ENCODE measurements around the gene GNAL.

The GNAL gene

DNA sequence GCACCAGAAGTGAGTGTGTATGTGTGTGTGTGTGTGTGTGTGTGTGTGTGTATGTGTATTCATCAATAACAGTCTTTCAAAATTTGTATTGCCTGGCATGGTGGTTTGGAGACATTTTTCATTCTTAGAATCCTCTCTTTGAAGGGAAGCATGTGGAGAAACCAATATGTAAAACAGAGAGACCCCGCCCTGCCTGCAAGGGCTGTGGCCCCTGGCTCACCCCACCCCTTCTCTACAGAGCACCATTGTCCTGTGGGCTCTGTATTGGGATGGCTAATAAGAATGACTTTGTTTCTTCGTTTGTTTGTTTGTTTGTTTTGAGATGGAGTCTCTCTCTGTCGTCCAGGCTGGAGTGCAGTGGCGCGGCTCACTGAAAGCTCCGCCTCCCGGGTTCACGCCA lies 65.9 kb downstream of the GNAL start:
- no peak for FAIRE-seq

DNA sequence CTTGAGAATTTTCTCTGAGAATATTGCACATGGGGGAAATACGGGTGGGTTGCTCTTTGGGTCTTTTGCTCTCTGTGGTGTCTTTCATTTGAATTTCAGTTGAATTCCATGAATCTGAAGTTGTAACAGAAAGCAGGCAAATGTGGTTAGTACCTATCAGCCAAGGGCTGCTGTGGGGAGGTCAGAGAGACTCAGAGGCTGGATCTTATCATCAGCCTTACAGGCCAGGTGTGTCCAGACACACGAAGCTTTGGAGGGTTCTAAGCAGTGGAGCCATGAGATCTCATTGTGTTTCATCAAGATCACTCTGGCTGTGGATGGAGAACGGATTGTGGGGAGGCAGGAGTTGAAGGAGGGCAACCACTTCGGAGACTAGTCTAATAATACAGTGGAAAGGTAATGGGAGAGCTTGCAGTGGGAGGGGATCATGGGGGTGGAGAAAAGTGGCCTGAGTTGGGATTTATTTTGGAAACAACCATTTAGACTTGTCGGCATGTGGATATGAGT lies 68.1 kb downstream of the GNAL start:
- FAIRE-seq: no peak
- no peak for DNase-seq (ENCODE audit: extremely low spot score, insufficient read length, low read depth)

More for the DNA sequence above, 65.9 kb downstream of the GNAL start:
- no peak for DNase-seq (ENCODE audit: extremely low spot score, insufficient read length, low read depth)

DNA sequence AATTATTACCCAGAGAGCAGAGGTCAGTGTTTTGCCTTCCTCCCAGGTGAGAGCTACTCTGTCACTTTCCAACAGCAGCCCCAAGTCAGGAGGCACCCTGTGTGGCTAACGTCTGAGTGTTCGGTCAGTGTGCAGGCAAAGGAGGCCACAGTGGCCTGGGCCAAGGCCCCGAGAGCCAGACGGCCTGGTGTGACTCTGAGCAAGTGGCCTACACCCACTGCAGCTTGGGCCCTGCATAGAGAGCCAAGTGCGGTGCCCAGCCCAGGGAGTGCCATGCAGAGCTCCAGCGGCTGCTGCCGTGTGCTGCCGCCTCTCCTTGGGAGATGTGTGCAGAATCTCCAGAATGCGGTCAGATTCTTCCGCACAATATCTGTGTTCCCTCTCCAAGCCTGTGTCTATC lies 70.4 kb downstream of the GNAL start:
- DNase-seq (ENCODE audit: extremely low spot score, insufficient read length, low read depth) (no peak), FAIRE-seq (no peak)

DNA sequence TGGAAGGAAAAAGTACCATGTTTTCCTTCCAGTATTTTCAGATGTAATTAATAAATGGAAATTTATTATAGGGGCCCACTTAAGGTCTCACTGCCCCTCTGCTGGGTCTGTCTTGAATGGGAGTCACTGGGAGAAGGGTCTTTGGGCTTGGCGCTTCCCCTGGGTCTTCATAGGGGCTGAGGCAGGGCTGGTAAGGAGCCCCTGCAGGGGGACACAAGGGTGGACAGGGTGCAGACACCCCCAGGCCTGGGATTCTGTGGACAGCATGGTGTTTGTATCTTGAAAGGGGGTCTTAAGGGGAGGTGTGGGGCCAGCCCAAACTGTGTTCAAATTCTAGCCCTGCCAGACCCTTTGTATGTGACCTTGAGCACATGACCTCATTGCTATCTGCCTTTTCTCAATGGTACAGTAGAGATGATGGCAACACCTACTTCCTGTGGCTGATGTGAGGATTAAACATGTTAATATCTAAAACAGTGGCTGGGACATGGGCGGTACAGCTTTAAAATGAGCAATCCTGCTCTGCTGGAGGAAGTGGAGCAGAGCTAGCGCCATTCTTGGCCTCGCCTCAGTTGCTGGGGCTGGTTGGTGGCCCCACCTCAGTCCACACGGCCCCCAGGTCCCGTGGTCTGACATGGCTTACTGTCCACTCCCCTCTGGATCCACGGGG lies 71.6 kb downstream of the GNAL start:
- no peak for DNase-seq (ENCODE audit: extremely low spot score, insufficient read length, low read depth)
- FAIRE-seq: no peak

DNA sequence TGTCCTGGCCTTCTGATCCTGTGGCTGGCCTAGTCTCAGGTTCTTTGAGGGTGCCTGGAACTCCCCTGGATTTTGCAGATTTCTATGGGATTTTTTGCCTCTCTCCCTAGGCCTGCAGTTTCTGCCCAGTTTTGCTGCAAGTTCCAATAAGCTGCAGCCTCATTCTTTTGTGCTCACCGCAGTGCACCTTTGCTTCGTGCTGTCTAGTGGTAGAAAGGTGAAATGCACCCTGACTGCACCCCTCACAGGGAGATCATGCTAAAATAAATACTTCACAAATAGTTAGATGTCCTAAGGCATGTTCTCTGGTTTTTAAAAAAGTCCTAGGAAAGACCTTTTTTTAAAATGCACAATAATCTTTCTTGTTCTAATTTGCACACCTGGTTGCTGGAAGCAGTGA lies 72.5 kb downstream of the GNAL start:
- no peak for DNase-seq (ENCODE audit: extremely low spot score, insufficient read length, low read depth)
- no peak for FAIRE-seq

DNA sequence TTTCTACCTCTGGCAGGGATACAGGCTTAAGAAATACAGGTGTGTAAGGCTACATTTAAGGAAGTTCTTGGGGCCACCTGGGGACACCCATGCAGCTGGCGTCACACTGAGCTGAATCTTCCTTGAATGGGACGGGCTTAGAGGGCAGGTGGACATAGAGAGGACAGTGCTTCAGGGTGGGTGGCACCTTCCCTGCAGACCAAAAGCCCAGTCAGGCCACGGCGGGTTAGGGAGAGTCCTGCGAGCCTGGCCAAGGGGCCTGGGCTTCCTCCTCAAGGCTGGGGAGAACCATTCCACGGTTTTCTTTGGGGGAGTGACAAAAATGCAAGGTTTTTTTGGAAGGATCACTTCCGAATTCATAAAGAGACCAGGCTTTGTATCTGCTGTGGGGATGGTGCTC lies 73.4 kb downstream of the GNAL start:
- FAIRE-seq (no peak), DNase-seq (ENCODE audit: extremely low spot score, insufficient read length, low read depth) (no peak)

DNA sequence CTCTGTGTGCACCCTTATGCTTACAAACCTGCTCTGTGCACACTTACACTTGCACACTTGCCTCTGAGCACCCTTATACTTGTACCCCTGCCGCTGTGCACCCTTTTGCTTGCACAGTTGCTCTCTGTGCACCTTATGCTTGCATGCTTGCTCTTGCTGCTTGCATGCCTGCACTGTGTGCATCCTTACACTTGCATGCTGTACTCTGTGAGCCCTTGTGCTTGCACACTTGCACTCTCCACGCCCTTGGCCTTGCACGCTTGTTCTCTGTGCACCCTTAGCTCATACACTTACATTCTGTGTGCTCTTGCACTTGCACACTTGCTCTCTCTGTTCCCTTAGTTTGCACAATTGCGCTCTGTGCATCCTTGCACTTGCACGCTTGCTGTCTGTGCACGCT lies 78.3 kb downstream of the GNAL start:
- DNase-seq (ENCODE audit: extremely low spot score, insufficient read length, low read depth) (no peak), FAIRE-seq (no peak)

DNA sequence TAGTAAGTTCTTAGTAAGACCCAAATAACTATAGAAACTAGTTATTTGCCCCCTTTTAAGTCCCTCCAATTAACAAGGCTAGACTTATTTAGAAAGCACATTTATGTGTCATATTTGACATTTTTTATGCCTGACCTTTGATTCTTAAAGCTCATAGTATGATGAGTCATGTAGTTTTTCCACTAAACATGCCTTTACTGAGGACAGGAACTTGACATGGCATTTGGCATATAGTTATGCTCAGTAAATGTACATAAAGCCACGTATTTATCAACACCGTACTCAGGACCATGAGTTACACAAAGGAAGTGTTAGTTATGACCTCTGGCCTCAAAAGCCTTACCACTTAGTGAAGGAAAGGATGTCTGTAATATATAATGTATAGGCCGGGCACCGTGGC lies 78.9 kb downstream of the GNAL start:
- DNase-seq (ENCODE audit: extremely low spot score, insufficient read length, low read depth) (no peak), FAIRE-seq (no peak)

DNA sequence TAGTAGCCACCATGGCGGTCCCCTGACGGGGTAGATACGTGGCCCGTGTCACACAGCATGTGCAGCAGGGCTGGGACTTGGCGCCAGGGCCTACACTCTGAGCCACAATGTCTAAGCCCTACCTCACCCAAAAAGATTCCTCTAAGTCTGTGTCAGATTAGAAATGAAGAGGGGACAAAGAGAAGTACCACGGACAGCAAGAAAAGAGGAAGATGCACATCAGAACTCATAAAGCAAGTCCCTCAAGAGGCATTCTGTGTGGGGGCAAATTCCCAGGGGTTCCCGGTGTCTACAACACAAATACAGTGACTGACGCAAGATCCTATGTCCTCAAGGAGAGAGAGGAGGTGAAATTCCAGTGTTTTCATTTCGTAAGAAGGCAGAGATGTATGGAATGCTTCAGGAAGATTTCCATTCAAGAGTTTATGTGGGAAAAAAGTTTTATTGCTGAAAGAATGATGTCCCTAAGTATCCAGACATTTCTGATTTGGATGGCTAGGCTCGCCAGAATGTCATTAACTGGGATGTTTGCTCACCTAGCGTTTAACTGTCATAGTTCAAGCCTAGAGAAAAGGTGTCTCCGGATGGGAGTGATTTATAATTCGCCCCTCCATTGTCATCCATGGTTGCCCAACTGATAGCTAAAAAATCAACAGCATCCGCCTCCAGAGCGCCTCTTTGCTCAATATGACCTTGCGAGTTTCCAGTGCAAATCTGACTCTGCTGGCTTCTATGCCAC lies 86.5 kb downstream of the GNAL start:
- FAIRE-seq: no peak
- DNase-seq (ENCODE audit: extremely low spot score, insufficient read length, low read depth): no peak

DNA sequence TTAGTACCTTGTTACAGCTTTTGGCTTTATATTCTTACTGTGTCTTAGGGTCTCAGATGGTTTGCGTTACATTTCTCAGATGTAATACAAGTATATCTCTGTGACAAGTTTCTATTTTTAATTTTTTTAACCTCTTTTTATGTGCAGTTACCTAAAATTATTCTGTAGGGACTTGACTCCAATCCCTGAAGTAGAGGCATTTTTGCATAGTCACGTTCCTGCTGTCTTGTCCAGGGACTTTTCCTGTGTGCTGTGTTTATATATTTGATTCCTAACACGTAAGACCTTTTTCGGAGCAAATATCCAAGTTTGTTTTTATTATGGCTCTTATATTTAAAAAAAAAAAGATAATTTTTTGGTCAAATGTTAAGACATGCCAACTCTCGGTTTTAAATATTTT lies 91.0 kb downstream of the GNAL start:
- FAIRE-seq: no peak
- no peak for DNase-seq (ENCODE audit: extremely low spot score, insufficient read length, low read depth)

DNA sequence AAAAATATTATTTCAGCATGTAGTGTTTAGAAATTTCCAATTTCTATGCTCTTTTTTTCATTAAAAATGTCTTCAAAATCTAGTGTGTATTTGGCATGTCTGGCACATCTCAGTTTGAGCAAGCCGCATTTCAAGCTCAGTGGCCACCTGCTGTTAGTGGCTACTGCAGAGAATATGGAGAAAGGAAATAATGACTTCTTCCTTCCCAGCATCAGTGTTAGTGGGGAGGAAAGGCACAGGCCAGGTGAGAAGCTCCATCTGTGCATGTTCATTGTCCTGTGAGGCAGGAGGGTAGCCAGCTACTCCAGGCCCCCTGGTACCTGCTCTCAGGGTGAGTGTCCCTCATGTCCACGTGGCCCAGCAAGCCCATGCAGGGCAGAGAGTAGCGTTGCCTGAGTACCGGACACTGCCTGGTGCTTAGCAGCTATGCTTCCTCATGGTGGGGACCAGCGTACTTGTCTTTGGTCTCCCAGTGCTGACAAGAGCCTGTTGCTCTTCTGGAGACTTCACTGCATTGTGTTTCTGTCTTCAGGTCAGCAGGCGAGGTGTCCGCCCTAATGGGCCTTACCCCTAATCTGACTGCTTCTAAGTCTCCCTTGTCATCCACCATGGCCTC lies 94.8 kb downstream of the GNAL start:
- DNase-seq (ENCODE audit: extremely low spot score, insufficient read length, low read depth) (no peak), FAIRE-seq (no peak)

DNA sequence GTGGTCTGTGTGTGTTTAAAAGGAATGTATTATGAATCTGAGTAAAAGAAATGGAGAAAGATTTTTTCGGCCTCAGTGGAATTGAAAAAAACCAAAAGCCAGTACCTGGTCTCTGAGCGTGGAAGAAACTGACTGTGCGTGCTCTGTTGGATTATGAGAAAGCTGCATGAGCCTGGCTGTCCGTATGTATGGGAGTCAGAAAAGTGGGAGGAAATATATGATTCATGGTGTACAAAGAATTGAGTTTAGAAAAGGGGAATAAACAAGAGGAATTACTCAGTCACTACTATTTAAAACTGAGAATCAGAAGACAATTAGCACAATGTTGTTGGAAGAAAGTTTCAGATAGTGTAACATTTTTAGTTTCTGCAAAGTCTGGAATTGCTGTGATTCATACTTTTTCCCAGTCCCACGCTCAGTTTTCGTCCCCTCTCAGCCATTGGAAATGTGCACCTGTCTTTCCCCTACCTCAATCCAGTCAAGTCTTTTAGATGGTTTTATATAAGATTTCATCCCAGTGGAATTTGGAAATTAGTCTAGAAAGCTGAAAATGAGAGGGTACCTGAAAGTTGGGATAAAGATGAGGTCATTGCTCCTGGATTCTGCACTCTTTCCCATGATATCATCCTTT lies 95.7 kb downstream of the GNAL start:
- DNase-seq (ENCODE audit: extremely low spot score, insufficient read length, low read depth) (no peak), FAIRE-seq (no peak)

DNA sequence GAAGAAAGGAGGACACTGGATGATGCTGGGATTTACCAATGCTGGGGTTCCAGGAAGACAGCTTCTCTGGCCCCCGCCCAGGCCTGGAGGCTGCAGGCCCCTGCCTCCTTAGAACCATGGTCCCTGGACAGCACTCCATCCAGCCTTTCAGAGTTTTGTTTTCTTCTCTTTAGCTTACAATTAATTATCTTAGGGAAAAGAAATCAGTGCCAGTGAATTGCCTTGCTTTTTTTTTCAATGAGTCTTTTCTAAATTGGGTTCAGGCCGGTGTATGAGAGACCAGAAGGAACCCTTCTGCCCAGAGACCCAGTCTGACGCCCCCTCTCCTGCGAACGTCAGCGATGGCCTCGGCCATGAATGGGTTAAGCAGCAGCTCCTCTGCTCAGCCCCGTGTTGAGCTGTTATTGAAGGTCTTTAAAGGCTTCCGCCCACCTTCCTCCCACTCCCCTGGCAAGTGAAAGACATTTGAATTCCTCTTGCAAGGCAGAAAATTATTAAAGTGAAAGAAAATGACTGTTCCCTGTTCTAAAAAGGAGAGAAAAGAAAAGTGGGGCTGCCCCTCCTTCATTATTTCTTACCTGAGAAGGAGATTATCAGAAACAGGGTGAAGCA lies 96.5 kb downstream of the GNAL start:
- FAIRE-seq: no peak
- no peak for DNase-seq (ENCODE audit: extremely low spot score, insufficient read length, low read depth)

DNA sequence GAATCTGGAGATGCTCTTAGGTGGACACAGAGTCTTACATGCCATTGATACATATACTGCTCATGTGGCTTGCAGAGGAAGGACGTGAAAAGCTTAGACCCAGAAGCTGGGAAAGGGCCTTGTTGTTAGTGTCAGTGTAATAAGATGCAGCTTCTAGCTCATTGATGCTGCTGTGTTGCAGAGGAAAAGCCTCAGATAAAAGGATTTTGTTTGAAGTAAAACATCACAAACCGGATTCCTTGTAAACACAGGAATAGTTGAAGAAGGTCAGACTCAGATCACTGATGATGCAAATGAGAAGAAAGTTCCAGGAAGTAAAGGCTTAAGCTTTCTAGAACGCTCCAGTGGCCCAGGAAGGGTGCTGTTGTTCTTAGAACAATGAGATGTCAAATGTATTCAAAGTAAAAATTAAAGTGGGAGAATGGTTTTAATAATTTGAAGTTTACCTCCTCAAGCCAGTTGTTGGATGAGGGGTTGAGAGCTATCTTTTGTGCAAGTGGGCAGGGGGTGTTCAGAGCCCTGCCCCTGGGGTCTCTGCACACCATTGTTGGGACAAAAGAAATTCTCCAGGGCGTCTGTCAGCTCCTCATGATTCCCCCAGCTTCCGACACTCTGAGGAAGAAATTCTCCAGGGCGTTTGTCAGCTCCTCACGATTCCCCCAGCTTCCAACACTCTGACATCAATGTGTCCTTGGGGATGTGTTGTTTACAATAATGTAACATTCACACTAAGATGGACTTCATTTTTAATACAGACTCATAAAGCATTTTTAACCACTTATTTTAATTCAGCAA lies 100.8 kb downstream of the GNAL start:
- DNase-seq (ENCODE audit: extremely low spot score, insufficient read length, low read depth): no peak

DNA sequence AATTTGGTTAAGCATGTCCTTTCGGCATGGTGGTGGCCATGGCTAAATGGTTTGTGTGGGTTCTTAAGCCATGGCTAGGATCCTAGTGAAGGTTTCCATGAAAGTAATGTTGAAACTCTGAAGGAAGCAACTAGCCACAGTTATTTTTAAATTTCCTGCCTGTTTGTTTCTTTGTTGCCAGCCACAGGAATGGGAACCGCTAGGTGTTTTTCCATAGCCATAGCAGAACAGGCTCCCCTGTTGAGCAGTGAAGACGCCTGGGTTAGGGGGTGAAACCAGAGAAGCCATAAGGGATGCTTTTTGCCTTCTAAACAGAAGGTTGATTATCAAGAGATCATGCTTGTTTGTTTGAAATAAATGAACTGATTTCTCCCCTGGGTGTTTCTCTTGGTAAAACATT lies 102.1 kb downstream of the GNAL start:
- no peak for FAIRE-seq
- no peak for DNase-seq (ENCODE audit: extremely low spot score, insufficient read length, low read depth)

More for the DNA sequence above, 100.8 kb downstream of the GNAL start:
- no peak for FAIRE-seq

DNA sequence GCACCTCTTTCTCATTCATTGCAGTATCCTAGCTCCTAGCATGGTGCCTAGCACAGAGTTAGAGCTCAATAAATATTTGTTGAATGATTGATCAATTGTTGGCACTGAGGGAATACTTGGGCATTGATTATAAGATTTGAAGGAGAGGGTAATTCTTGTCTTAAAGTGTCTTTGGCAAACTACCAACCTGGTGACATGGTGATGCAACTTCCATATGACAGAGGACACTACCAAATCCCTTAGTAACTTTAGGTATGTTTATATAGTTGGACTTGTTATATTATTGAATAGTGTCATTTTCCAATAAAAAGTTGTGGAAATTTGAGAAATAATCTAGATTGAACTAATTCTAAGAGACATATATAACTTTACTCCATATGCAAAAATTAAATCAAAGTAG lies 103.6 kb downstream of the GNAL start:
- FAIRE-seq (no peak), DNase-seq (ENCODE audit: extremely low spot score, insufficient read length, low read depth) (no peak)

DNA sequence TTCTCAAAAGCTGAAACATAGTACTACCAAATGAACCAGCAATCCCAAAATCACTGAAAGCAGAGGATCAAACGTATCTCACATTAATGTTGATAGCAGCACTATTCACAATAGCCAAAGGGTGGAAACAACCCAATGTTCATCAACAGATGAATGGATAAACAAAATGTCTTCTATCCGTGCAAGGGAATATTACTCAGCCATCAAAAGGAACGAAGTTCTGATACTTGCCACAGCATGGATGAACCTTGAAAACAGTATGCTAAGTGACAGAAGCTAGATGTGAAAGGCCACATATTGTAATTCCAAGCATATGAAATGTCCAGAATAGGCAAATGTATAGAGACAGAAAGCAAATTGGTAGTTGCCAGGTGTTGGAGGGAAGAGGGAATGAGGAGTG lies 105.1 kb downstream of the GNAL start:
- FAIRE-seq (no peak), DNase-seq (ENCODE audit: extremely low spot score, insufficient read length, low read depth) (no peak)

DNA sequence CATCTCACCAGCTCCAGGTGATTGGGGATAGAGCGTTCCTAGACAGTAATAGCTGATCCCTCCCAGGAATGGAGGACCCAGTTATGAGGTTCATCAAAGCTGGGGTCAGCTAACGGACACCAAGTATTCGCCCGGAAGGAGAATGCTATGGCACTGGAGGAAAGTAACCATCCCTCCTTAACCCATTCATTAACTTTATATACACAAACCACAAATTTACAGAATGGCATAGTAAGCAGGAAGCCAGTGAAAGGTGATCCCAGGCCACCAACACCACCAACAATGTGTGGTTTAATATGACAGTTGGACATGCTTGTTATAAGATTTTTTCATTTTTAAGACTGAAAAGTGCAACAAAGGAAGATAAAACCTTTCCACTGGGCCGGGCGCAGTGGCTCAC lies 106.9 kb downstream of the GNAL start:
- no peak for DNase-seq (ENCODE audit: extremely low spot score, insufficient read length, low read depth)
- FAIRE-seq: no peak

DNA sequence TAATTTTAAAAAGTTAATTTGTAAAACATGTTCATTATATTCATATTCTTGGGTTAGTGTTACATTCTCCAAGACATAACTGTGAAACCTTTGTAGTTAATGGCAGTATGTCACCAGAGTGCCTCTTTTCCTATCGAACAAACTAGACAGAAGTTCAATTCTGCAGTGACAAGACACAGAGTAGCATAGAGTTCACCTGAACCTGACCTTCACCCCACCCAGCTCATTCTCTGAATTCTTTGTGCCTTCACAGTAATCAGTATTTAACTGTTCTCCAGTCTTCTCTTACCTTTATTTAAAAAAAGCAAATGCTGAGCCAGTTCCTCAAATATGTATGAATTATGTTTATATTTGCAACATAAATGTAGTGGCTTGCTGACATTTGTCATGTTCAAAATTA lies 109.2 kb downstream of the GNAL start:
- no peak for DNase-seq (ENCODE audit: extremely low spot score, insufficient read length, low read depth)
- FAIRE-seq: no peak

DNA sequence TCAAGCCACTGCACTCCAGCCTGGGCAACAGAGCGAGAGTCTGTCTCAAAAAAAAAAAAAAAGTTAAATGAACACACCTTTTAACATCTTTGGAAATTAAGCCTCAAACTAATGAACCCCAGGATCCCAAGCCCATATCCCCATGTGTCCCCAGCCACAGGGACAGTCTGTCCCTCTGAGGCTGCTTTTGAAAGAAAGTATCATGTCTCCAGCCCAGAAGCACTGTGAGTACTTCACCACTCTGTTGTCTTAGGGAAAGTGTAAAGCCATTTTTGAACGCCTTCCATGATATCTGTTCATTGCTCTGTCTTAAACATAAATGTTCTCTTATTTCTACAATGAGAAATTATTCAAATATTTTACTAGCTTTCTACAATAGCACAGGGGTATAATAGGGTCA lies 110.0 kb downstream of the GNAL start:
- no peak for FAIRE-seq
- no peak for DNase-seq (ENCODE audit: extremely low spot score, insufficient read length, low read depth)

Data from GM18507 (cell line).